GM19463 (cell line): ENCODE measurements around the gene NRP1.

Experiments used
- ATAC-seq: cut with Tn5 transposase; IDR thresholded peaks from one replicate; pipeline ENCODE4 v1.9.1; 2021; ENCODE audit warnings: mild to moderate bottlenecking, moderate library complexity; ENCODE audit not compliant: unreplicated experiment

NRP1 gene

DNA sequence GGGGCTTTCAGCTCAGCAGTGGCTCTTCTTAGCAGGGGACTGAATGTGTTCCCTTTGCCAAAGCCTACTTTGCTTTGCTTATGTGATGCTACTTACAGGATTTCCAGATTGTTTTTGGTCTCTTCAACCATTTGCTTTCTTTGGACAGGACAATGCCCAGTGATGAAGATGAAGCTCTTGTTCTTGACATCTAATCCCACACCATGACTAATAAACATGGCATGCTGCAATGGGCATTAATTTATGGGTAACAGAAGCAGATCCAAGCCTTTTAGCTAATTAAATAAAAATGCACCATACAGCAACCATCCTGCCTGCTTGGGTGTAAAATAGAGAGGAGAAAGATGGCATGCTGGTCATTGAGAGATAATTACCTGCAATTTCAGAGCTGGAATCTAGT lies 200.9 kb downstream of the NRP1 start:
- ATAC-seq: no peak

DNA sequence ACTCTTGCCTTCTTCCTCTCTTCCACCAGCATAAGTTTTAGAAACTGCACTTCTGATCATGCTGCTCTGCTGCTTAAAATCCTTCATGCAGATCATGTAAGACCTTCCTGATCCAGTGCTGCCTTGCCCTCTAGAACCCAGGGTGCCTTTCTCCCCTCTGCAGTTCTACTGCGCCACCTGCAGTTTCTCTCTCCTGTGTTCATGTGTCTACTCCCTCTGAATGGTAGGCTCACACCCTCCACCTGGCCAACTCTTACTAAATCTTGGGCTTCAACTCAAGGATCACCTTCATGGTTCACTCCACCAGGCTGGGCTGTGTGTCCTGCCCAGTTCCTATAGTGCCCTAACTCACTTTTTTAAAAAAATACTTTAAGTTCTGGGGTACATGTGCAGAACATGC lies 201.8 kb downstream of the NRP1 start:
- ATAC-seq: no peak

DNA sequence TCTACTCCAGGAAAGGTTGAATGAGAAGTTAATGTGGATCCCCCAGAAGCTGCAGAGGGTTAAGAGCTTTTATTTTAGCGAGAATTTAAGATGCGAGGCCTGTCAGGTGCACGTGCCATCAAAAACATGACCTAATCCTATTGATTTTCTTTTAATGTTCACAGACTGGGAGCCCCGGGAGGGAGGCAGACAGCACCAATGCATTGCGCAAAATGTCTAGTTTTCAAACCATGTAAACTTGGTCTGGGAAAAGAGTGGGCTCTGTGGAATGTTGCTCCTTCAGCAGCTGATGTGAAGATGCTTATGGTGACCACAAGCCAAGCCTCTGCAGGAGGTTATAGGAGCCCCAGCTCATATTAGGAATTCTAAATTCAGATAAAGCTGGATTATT lies 204.5 kb downstream of the NRP1 start:
- ATAC-seq: no peak

GRCh38 chr10:33129141-33129995 lies 205.1 kb downstream of the NRP1 start:
- no peak for ATAC-seq

DNA sequence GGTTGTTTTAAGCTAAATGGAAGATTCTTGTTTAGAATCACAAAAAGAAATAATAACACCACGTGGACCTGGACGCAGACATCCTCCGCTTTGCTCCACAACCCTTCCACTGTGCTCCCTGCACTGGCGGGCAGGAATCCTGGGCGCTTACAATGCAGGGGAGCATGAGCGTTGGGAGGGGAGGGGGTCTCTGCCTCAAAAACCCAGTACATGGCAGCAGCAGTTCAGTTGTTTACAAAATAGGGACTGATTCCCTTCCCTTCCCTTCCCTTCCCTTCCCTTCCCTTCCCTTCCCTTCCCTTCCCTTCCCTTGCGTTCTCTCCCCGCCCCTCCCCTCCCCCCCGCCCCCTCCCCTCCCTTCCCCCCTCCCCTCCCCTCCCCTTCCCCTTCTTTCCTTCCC lies 206.8 kb downstream of the NRP1 start:
- ATAC-seq: no peak
